CD4-positive, CD25-positive, alpha-beta regulatory T cell (primary cell): ENCODE data around the gene BTK. TPM values are rescaled to one million over a fixed set of nuclear protein-coding genes. Genes with fewer than 3 reads are reported as not detected.

Source experiments
- ATAC-seq, 2 donors: fragments of 150-1000 bp; cut with Tn5 transposase; one replicate each; pipeline ENCODE4 v1.10.0; 2021; ENCODE audit warnings: low read depth in 2 of 2, moderate number of reproducible peaks in 2 of 2, moderate library complexity in 1 of 2
- DNase-seq, 3 donors: peaks; one replicate each; pipeline versions ENCODE4 v3.0.0 to v3.0.0-alpha.2; 2012 to 2022; ENCODE audit warnings: mixed read lengths in 1 of 3
- H3K27ac ChIP-seq: one replicate; pipeline ENCODE4 v1.7.0; 2013; ENCODE audit warnings: mild to moderate bottlenecking, low read length; ENCODE audit not compliant: insufficient read depth, poor library complexity, severe bottlenecking
- H3K27me3 ChIP-seq: one replicate; pipeline ENCODE4 v1.7.0; 2013; ENCODE audit warnings: low read length; ENCODE audit not compliant: control insufficient read depth, insufficient read depth
- H3K36me3 ChIP-seq: one replicate; pipeline ENCODE4 v1.7.0; 2013; ENCODE audit warnings: mild to moderate bottlenecking, low read length, moderate library complexity; ENCODE audit not compliant: control insufficient read depth, insufficient read depth
- H3K4me1 ChIP-seq: 2 replicates; pipeline ENCODE4 v1.7.0; 2013; ENCODE audit warnings: mild to moderate bottlenecking, low read length; ENCODE audit not compliant: insufficient read depth, control insufficient read depth, poor library complexity, severe bottlenecking
- H3K4me3 ChIP-seq: one replicate; pipeline ENCODE4 v1.7.0; 2013; ENCODE audit warnings: low read depth, mild to moderate bottlenecking, low read length, moderate library complexity
- H3K9me3 ChIP-seq, 2 experiments: 1 replicate in 1 of 2; 2 replicates in 1 of 2; pipeline ENCODE4 v1.7.0; 2013; ENCODE audit warnings: low read length in 2 of 2, mild to moderate bottlenecking in 1 of 2, moderate library complexity in 1 of 2; ENCODE audit not compliant: control insufficient read depth in 2 of 2
- H3K27ac Mint-ChIP-seq, 3 donors: one replicate each; pipeline ENCODE4 v1.8.0; 2020 to 2022; ENCODE audit warnings: mild to moderate bottlenecking in 3 of 3, mixed read lengths in 3 of 3, moderate library complexity in 2 of 3
- H3K27me3 Mint-ChIP-seq: one replicate; pipeline ENCODE4 v1.8.0; 2022; ENCODE audit warnings: mild to moderate bottlenecking, mixed read lengths
- H3K36me3 Mint-ChIP-seq: one replicate; pipeline ENCODE4 v1.8.0; 2020; ENCODE audit warnings: mixed read lengths
- H3K4me1 Mint-ChIP-seq, 4 donors: one replicate each; pipeline ENCODE4 v1.8.0; 2020 to 2022; ENCODE audit warnings: mixed read lengths in 4 of 4, mild to moderate bottlenecking in 1 of 4
- H3K4me3 Mint-ChIP-seq, 4 donors: one replicate each; pipeline ENCODE4 v1.8.0; 2020 to 2022; ENCODE audit warnings: mild to moderate bottlenecking in 4 of 4, mixed read lengths in 4 of 4, moderate library complexity in 3 of 4
- H3K9me3 Mint-ChIP-seq, 7 donors: one replicate each; pipeline ENCODE4 v1.8.0; 2020 to 2022; ENCODE audit warnings: mixed read lengths in 7 of 7, mild to moderate bottlenecking in 3 of 7, moderate library complexity in 2 of 7
- polyA plus RNA-seq, 4 donors: library from polyadenylated mRNA; unstranded; fragments of 300-500 nt; fragmentation: Illumina TruSeq; gene quantifications; one replicate each; pipeline ENCODE4 v1.2.3, GENCODE V29; 2021
- total RNA-seq: library from RNA; stranded (reverse); gene quantifications from one replicate; pipeline ENCODE4 v1.2.3, GENCODE V29; 2022

The BTK gene
- total and polyA plus RNA-seq, 5 donors from 2014 or later = 0.10 to 2.7 (median 0.18) TPM; not detected in 1

DNA sequence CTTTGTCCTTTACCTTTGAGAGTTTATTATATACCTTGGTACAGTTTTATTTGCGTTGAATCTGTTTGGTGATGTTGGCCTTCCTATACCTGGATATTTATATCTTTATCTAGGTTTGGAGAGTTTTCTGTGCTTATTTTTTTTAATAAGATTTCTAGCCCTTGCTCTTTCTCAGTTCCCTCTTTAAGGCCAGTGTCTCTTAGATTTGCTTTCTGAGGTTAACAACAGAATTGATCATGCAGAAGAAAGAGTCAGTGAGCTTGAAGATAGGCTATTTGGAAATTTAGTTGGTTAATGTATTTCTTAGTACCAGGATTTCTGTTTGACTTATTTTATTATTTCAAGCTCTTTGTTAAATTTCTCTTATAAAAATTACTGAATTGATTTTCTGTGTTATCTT is 82.2 kb downstream of the BTK start:
- no peak for ATAC-seq
- Mint-ChIP-seq H3K9me3 (peaks cover 0 to 2% (median 0%) of the 10 kb centered on the region in 7 donors), H3K27ac (no peak overlapping the region), H3K4me1 (no peaks in the 10 kb centered on the region), H3K27me3 (peaks cover 6% of the 10 kb centered on the region), H3K4me3 (no peak overlapping the region), H3K36me3 (no peaks in the 10 kb centered on the region)
- no peak for DNase-seq
- no peaks in the 10 kb centered on the region for H3K27me3 ChIP-seq
- no peaks in the 10 kb centered on the region for H3K4me1 ChIP-seq
- H3K27ac ChIP-seq = no peak overlapping the region
- H3K36me3 ChIP-seq = no peaks in the 10 kb centered on the region
- H3K9me3 ChIP-seq = no peaks in the 10 kb centered on the region
- no peak overlapping the region for H3K4me3 ChIP-seq

Other genes starting within 250 kb of the BTK start
- 0.47 TPM for gene DRP2, start 166.4 kb downstream of the BTK start, total RNA-seq
- gene DRP2, start 166.4 kb downstream of the BTK start, polyA plus RNA-seq = under 1 TPM in 3 of 4 donors, not detected in 1; 0.02 to 0.36 (median 0.10) TPM
- not detected for gene TAF7L, start 94.9 kb downstream of the BTK start, total RNA-seq
- not detected for gene TAF7L, start 94.9 kb downstream of the BTK start, polyA plus RNA-seq
- 5.8 TPM for gene TIMM8A, start 37.4 kb downstream of the BTK start, total RNA-seq
- gene TIMM8A, start 37.4 kb downstream of the BTK start, polyA plus RNA-seq = 10 to 100 TPM in 1 of 4 donors, 1 to 10 TPM in 3; 5.9 to 11.3 (median 8.9) TPM
- 174 TPM for gene RPL36A, start 4.8 kb upstream of the BTK start, total RNA-seq
- gene RPL36A, start 4.8 kb upstream of the BTK start, polyA plus RNA-seq = 1,000 to 10,000 TPM; 1,463 to 2,189 (median 1,912) TPM
- gene GLA, start 21.7 kb upstream of the BTK start, total RNA-seq = 32.7 TPM
- 10 to 100 TPM; 10.7 to 15.6 (median 12.6) TPM for gene GLA, start 21.7 kb upstream of the BTK start, polyA plus RNA-seq
- 44.1 TPM for gene HNRNPH2, start 22.0 kb upstream of the BTK start, total RNA-seq
- 10 to 100 TPM; 86.4 to 98.6 (median 91.5) TPM for gene HNRNPH2, start 22.0 kb upstream of the BTK start, polyA plus RNA-seq
- gene ARMCX4, start 99.3 kb upstream of the BTK start, total RNA-seq = 8.6 TPM
- gene ARMCX4, start 99.3 kb upstream of the BTK start, polyA plus RNA-seq = 1 to 10 TPM in 1 of 4 donors, under 1 TPM in 1, not detected in 2; 0.20 to 1.7 TPM
- gene ARMCX1, start 164.4 kb upstream of the BTK start, total RNA-seq = 0.64 TPM
- gene ARMCX1, start 164.4 kb upstream of the BTK start, polyA plus RNA-seq = under 1 TPM in 3 of 4 donors, not detected in 1; 0.14 to 0.61 (median 0.18) TPM
- gene ARMCX6, start 231.8 kb upstream of the BTK start, total RNA-seq = 33.6 TPM
- gene ARMCX6, start 231.8 kb upstream of the BTK start, polyA plus RNA-seq = 10 to 100 TPM; 38.6 to 42.4 (median 40.6) TPM
- 52.9 TPM for gene ARMCX3, start 237.0 kb upstream of the BTK start, total RNA-seq
- gene ARMCX3, start 237.0 kb upstream of the BTK start, polyA plus RNA-seq = 10 to 100 TPM; 16.2 to 27.1 (median 19.5) TPM